ENCODE results near the gene POLR2H.

POLR2H gene

GRCh38 chr3:184361532-184361931 is at the start of gene POLR2H, which contains the start of gene CLCN2:
Gene POLR2H (plus strand): TSS chr3:184361710. CDS start chr3:184363493, 1,783 bp downstream.
Gene CLCN2 (minus strand): TSS chr3:184361605. CDS start chr3:184361479, 126 bp downstream.
- peak; percentile 67 for DNase-seq

GRCh38 chr3:184314363-184314699 is 47.2 kb upstream of the POLR2H start, which contains the start of gene EIF4G1:
Gene EIF4G1 (plus strand): TSS chr3:184314606. CDS start chr3:184315797, 1,191 bp downstream.
- peak; percentile 97 for DNase-seq

GRCh38 chr3:184314700-184315542 is 46.6 kb upstream of the POLR2H start:
- DNase-seq = peak; percentile 77

- DNase-seq = no peak
Observed at GRCh38 chr3:184315543-184315867, 46.0 kb upstream of the POLR2H start.

- no peak for DNase-seq
Observed at GRCh38 chr3:184315871-184316661, 45.4 kb upstream of the POLR2H start.

DNA sequence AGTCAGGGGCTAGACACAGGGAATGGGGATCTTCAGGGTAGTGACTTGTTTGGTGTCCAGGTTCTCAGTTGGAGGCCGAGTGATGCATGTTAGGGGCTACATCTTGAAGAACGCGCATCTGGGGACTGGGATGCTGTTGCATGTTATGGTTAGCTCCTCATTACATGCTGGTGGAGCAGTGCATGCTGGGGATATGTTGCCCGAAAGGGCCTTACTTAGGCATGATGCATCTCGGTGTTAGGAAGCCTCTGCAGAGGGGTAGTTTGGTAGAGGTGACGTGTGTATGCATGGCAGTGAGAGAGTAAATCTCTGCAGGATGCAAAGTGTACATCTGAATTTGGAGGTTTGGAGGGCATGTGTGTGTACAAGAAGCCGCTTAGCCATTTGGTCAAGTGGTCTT is 44.7 kb upstream of the POLR2H start:
- DNase-seq = no peak

GRCh38 chr3:184317201-184317600 is 44.3 kb upstream of the POLR2H start:
- DNase-seq = no peak

DNA sequence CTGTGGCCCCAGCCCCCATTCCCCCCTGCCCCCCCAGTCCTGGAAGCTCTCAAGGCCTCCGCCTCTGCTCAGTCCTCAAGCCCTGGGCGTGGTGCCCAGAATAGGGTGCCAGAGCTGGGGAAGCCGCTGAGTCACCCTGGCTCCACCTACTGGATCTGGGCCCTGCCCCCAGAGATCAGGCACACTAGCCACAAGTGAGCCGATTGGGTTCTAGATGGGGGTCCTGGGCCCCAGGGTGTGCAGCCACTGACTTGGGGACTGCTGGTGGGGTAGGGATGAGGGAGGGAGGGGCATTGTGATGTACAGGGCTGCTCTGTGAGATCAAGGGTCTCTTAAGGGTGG is 41.4 kb upstream of the POLR2H start:
- DNase-seq = peak; percentile 46

GRCh38 chr3:184321666-184322065 is 39.8 kb upstream of the POLR2H start:
- DNase-seq = no peak

DNA sequence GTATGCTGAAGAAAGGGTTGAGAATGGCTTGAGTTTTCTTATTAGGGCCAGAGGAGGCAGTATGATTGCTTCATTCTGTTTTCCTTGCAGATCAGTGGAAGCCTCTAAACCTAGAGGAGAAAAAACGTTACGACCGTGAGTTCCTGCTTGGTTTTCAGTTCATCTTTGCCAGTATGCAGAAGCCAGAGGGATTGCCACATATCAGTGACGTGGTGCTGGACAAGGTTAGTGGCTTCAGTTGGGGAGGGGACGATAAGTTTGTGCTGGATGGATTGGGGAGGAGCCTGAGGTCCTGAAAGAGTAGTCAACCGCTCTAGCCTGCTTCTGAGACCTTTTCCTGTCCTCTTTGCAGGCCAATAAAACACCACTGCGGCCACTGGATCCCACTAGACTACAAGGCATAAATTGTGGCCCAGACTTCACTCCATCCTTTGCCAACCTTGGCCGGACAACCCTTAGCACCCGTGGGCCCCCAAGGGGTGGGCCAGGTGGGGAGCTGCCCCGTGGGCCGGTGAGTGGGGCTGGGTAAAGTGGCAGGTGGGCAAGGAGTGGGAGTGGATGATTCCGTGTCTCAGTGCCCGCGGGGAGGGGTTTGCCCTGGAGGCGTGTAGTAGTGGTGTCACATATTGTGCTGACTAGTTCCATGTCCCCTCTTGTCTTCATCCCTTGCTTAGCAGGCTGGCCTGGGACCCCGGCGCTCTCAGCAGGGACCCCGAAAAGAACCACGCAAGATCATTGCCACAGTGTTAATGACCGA is 38.6 kb upstream of the POLR2H start:
- DNase-seq = no peak

- no peak for DNase-seq
Observed at GRCh38 chr3:184323696-184324095, 37.8 kb upstream of the POLR2H start.

DNA sequence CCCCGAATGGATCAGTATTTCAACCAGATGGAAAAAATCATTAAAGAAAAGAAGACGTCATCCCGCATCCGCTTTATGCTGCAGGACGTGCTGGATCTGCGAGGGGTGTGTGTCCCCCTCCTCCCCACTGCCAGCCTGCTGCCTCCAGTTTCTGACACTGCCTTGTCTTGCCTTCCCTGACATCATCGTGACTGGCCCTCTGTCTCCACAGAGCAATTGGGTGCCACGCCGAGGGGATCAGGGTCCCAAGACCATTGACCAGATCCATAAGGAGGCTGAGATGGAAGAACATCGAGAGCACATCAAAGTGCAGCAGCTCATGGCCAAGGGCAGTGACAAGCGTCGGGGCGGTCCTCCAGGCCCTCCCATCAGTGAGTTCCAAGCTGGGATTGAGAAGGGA is 36.2 kb upstream of the POLR2H start:
- DNase-seq = no peak

- no peak for DNase-seq
Observed at GRCh38 chr3:184325715-184326369, 35.7 kb upstream of the POLR2H start.

DNA sequence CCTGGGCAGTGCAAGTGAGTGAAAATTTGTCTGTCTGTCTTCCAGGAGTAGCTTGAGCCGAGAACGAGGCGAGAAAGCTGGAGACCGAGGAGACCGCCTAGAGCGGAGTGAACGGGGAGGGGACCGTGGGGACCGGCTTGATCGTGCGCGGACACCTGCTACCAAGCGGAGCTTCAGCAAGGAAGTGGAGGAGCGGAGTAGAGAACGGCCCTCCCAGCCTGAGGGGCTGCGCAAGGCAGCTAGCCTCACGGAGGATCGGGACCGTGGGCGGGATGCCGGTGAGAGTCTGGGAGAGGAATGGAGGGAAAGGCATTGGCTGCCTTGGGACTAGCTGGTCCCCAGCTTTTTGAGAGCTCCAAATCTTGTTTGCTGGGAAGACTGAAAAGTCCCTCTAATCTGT is 34.3 kb upstream of the POLR2H start:
- no peak for DNase-seq

GRCh38 chr3:184328516-184328915 is 33.0 kb upstream of the POLR2H start:
- DNase-seq = no peak

GRCh38 chr3:184332370-184333090 is 29.0 kb upstream of the POLR2H start:
- DNase-seq = no peak

- DNase-seq = no peak
Observed at GRCh38 chr3:184333190-184333589, 28.3 kb upstream of the POLR2H start.

GRCh38 chr3:184333700-184334099 is 27.8 kb upstream of the POLR2H start:
- DNase-seq = no peak

DNA sequence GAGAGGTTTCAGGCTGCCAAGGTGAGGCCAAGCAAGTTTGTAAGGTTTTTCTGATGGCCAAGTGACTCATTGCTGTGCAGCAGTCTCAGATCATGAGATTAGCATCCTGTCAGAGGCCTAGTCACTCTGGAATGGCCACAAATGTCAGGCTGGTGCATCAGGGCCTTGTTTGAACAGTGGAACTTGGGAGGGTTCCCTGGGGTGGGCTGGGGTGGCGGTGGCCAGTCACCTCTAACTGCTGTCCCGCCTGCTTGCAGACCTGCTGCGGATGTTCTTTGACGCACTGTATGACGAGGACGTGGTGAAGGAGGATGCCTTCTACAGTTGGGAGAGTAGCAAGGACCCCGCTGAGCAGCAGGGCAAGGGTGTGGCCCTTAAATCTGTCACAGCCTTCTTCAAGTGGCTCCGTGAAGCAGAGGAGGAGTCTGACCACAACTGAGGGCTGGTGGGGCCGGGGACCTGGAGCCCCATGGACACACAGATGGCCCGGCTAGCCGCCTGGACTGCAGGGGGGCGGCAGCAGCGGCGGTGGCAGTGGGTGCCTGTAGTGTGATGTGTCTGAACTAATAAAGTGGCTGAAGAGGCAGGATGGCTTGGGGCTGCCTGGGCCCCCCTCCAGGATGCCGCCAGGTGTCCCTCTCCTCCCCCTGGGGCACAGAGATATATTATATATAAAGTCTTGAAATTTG is 26.9 kb upstream of the POLR2H start:
- peak; percentile 61 for DNase-seq

GRCh38 chr3:184335291-184335660 is 26.2 kb upstream of the POLR2H start:
- DNase-seq = no peak

DNA sequence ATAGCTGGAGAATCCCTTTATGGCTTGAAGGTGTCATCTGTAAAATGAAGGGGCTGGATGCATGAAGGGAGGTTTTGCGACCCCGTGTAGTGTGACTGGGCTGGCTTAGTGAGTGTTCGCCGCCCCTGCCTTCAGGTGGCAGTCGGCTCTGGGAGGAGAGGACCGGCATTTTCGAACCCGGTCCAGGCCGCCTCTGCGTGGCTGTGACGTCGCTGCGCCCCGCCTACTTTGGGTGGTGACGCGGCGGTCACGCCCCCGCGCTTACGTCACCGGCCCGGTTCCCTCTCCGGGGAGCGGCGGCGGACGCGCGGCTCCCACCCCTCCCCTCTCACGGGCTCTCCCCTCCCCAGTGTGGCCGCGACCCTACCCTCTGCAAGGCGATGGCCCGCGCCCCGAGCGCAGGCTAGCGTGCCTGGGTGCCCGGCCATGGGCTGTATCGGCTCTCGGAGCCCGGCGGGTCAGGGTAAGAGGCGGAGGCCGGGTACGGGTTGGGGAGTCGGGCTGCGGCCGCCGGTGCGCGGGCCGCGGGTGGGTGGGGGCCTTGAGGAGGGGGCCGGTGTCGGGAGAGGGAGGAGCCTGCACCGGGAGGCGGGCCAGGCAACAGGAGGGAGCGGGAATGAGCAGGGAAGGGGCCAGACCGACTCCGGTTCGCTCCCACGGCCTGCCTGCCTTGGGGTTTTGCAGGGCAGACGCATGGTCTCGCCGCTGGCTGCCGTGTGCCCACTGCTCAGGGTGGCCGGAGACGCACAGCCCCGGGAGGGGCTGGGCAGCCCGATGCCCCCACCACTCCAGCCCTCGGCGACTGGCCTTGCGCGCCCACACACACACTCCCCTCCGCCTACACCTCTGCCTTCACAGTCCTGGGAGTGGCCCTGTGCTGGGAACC is 25.6 kb upstream of the POLR2H start:
- DNase-seq = peak; percentile 89

Data from activated CD4-positive, alpha-beta T cell treated with anti-CD3 and anti-CD28 coated beads, Interleukin-10, Interleukin-2, amounts not matched to agents 100 ng/mL and 50 ng/mL, durations not matched to agents 16 hours and 8 hours (primary cell).